HTERT RPE-1 (cell line): Measurements from ENCODE around the gene COL4A2.
"Not testable (repeated sequence)": the region's sequence is repeated elsewhere in the genome, so short reads cannot be mapped to it uniquely, and the experiment has no call there.

Experiments used
- in situ Hi-C: fragments of 300-500 bp; cut with MboI; formaldehyde crosslinking; loops from 4 replicates; pipeline ENCODE4 v1.14.3; 2020; ENCODE audit warnings: low sequenced_read_pairs

Gene COL4A2

DNA sequence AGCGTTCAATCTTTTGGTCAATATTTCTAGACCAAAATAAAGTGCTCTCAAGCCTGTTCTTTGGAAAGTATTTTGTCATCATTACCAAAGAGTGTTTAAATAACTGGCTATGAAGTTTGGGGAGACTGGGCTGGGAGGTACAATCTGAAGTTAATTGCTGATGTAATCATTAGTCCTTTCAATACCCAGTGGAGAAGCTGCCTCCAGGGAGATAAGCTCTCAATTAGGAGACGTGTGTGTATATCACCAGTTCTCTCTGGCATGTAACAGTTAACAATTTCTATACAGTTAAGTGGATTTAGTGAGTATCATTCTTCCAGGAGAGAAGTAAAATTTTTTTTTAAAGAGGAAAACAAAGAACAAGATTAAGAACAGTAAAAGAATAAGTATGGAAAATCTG lies 1.5 kb upstream of the COL4A2 start:
- in situ Hi-C loops = no loop called here

DNA sequence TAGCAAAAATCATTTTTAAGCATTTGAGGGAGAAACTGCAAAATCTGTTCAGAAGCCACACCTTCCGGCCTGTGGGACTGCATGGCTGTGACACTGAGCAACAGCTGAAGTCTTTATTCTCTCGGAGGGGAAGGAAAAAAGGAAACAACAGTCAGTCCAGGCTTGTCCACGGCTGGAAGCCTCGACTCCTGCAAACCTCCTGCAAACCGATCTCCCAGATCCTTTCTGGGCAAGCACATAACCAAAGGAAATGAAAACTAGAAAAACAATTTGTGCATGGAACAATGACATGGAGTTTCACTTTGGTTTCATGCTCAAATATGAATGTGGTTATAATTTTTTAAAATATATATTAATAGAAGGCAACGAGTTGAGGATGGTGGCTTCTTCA lies 1.1 kb upstream of the COL4A2 start:
- in situ Hi-C loops = no loop called here

DNA sequence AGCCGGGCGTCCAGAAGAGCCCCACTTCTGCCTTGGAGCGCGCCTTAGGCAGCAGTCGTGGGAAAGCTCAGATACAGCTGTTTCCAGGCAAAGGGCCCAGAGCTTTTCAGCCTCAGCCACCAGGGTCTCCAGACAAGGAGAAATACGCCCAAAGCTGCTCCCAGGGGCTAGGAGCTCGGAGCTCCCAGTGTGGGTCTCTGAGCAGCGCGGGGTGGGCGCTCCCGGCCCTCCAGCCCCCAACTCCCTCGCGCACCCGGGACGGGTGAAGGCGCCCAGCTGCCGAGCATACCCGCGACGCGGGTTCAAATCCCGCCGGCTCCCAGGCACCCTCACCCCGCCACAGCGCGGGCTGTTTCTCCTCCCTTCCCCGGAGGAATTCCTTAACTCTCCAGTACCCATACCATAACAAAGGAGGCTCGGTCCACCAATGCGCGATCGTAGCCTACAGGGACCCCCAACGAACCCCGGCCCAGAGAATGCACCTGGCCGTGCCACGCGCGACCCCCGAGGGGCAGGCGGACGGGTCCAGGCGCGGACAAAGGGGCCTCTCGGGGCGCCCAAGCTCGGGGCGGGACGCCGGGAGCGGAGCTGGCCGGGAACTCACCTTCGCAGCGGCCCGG lies 634 bp upstream of the COL4A2 start:
- in situ Hi-C loops = no loop called here

DNA sequence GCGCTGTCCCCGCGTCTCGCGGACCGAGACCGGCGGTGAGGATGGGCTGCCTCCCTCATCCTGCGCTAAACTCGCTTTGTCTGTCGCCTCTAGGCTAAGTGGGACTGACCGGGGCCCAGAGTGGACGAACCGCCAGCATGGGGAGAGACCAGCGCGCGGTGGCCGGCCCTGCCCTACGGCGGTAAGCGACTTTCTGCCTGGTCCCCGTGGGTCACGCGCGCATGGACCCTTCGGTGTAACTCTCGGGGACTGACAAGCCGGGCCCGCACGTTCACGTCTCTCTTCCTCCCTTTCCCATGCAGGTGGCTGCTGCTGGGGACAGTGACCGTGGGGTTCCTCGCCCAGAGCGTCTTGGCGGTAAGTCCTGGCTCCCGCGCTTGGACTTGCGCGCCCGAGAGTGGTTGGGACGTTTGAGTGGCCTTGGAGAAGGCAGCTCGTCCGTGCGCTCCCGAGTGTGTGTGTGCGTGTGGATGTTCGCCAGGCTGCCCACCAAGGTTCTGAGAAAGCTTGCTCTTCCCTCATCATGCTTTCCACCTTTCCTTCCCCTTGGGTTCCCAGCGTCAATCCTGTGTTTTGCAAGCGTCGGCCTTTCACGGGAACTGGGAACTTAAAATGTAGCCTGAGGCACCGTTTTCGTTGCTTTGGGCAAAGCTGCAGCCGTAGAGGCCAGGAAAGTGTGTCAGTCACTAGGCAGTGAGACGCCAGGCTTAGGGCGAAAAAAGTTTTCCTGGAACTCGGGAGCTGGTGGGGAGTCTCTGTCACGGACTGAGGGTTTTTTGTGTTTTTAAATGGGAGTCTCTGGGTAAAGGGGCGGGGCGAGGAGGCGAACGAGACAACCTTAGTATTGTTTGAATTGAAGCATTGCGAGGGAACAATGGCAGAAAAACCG lies 927 bp downstream of the COL4A2 start:
- in situ Hi-C loops = no loop called here

DNA sequence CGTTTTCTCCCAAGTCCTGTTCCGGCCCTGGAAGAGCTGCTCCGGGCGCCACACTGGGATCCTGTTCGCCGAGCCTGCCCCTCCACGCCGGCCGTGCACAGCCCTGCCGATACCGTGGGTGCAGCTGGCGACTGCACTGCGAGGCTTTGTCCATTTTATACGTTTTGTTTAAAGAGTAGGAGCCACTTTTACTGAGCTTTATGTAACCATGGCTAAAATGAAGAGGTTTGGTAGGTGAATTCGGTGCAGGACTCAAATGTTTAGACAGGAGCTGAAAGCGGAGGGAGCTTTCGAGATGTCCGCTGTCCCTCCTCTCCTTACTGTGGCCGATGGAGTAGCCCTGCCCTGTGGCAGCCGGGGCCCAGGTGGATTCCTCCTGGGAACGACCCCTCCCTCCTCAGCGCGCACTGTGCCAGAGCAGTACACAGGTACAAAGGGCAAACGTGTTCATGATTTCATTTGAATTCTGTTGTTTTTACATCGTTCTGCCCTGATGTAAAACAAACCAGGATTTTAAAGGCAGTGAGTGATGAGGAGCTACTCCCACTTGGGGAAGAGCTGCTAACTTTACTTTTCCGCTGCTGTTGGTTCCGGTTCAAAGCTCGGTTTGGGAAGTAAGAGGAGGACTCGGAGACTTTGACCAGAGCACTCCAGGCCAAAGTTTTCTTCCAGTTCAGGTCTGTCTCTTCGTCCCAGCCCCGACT lies 1.7 kb downstream of the COL4A2 start:
- in situ Hi-C loops = no loop called here

DNA sequence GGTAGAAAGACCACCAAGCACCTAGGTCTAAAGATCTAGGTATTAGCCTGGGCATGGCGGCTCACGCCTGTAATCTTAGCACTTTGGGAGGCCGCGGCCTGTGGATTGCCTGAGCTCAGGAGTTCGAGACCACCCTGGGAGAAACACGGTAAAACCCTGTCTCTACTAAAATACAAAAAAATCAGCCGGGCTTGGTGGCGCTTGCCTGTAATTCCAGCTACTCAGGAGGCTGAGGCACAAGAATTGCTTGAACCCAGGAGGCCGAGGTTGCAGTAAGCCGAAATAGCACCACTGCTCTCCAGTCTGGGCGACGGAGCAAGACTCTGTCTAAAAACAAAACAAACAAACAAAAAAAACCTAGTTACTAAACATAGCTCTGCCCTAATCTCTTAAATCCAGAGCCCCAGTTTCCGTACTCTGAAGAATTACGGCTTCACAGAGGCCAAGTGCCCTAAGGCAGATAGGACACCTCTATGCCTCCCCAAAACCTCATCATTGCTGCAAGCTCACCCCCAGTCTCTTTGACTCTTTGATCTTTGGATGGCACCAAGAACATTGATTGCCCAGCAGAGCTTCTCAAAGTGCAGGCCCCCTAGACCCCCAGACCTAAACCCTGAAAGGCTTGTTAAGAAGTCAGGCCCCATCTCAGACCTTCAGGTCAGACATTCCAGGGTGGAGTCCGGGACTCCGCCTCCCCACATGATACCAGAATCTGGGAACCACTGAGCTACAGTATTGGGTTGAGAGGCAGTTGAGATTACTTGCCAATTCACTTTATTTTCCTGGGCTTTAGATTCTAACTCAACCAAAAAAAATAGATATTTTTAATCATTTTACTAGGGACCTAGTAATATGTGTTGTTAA lies 2.8 kb downstream of the COL4A2 start:
- in situ Hi-C loops = no loop called here

DNA sequence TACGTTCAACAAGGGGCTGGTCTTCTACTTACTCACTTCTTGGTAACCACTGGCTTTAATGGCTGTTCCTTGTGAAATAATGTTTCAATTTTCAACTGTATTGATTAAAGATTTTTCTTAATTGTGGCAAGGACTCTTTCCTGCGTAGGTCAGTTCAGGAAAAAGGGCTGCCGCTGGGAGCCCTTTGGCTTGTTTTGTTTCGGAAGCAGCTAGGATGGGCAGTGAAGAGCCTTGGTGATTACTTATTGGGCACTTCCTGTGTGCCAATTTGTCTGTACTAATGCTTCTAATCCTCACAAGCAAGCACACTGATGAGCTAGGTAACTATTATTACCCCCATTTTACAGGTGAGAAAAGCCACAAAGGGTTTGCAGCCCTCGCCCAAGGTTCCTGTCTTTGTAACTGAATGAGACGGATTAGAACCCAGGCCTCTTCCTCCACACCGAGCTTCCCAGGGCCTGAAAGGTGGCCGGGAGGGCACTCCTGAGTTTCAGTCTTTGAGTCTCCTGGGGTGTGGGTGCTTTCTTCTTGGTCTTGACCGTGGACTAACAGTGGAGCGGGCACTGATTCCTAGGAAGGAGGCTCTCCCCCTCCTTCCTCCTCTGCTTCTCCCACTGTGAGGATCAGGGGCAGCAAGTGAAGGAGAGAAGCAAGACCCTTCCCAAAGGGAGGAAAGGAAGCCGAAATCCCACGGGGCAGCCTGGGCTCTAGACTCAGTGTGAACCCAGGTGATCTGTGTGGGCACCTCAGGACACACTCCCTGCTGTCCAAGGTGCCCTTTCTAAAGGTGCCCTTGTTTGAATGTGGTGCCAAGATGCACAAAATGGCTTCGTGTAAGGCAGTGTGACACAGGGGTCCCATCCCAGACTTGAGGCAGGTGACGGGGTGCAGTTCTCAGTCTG lies 3.7 kb downstream of the COL4A2 start:
- in situ Hi-C loops = no loop called here

DNA sequence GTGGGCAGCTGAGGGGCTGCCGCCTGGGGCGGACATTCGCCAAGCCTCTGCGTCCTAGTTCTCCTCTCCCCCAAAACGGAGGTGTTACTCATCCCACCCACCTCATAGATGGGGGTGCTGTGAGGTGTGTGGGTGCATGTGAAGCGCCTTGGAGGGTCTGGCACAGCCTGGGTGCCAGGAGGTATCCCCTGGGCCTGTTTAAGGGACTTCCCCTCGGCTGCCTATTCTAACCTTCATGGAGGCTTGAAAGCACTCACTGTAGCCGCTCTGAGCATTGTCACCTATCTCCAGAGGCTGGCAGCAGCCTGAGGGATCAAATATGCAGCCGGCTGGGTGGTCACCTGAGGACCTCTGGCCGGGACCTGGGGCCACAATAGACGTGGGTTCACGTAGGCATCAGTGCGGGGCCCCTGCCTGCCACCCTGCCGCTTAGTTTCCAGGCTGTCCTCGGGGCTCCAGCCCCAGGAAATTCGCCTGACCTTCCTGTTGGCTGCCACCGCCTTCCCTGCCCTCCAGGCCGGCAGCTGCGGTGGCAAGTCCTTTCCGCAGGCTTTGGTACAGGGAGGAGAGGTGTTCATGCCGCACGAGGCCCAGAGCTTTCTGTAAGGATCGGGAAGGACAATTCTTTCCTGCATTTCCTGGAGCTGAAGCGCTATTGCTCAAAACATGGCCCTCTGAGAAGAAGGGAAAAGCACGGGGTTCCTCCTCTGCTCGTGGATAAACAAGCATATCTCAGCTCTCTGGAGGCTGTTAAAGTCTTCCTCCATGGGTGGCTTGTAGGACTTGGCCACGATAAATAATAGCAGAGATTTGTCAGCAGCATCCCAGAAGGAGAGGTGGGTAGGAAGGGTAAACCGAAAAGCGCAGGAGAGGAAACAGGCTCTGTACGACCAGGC lies 4.6 kb downstream of the COL4A2 start:
- in situ Hi-C loops = no loop called here

DNA sequence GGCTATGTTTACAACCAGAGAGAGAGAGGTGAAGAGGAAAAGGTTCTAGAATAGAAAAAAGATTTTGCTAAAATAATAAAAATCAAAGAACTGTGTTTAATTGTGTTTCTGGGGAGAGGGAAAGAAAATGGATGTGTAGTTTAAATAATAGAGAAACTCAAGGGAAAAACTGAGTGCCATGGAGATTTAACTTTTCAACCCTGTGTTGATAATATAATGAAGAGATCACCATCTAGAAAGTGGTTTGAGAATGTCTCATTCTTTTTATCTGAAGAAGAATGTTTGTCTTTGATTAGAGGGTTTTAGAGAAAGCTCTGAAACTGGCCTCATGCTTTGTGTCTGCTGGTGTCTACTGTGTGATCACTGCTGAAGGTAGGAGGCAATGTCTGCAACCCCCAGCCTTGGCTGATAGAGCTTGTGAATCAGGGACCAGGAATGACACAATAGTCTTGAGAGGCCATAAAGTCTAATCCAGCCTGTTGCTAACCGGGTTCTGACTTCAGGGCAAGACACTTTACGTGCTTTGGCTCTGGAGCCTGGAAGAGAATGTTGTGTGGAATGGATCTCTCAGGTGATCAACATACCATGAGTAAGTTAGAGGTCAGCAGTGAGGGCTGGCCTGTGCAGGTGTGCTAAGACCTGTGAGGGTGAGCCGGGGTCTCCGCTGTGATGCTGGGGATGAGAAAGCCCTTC lies 5.4 kb downstream of the COL4A2 start:
- in situ Hi-C loops = no loop called here

DNA sequence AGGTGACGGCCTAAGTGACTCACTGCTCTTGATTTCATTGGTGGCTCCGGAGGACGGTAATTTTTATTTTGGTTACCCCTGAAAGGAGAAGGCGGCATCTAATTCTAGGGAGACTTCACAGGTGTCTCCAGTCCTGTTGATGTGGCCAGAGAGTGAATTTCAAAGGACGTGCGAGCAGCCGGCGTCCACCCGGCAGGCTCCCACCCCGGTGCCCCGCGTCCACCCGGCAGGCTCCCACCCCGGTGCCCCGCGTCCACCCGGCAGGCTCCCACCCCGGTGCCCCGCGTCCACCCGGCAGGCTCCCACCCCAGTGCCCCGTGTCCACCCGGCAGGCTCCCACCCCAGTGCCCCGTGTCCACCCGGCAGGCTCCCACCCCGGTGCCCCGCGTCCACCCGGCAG lies 6.2 kb downstream of the COL4A2 start:
- in situ Hi-C loops = not testable (repeated sequence)

DNA sequence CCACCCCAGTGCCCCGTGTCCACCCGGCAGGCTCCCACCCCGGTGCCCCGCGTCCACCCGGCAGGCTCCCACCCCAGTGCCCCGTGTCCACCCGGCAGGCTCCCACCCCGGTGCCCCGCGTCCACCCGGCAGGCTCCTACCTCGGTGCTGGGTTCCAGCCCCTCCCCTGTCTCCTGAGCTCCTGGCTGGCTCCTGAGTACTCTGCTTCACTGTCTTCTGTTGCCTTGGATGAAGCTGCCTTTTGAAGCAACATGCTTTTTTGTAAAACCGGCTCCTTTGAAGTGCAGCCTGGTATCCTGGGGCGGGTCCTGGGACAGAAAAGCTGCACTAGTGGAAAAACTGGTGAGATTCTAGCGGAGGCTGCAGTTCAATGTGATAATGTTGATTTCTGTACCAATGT lies 6.6 kb downstream of the COL4A2 start:
- in situ Hi-C loops = not testable (repeated sequence)

DNA sequence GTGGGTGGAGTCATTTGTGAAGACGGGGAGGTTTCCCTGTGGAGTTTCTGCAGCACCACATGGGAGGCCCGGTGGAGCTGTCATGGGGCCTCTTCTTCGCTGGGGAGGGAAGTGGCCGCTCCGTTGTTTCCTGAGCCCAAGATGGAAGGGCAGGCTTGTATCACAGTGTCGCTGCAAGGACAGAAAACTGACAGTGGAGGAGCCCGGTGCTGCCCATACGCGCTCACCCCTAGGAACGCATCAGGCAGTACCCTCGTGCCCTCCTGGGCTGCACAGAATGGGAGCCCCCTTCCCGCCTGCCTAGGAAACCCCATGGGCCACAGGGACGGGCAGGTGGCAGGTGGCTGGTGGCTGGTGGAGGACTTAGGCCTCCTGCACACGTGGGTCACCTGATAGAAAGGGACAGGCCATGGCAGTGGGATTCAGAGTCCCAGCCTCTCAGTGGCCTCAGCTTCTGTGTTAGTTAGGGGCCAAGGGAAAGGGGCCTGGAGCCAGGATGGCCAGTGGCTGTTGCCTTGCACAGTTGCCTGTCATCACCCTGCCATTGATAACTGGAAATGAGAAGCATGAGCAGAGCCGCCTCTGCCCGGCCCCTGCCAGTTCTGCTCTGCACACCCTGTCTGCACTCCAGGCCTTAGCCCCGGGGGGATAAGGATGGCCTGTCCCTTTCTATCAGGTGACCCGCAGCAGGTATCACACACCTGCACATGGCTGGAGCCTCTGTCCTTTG lies 7.6 kb downstream of the COL4A2 start:
- in situ Hi-C loops = no loop called here

DNA sequence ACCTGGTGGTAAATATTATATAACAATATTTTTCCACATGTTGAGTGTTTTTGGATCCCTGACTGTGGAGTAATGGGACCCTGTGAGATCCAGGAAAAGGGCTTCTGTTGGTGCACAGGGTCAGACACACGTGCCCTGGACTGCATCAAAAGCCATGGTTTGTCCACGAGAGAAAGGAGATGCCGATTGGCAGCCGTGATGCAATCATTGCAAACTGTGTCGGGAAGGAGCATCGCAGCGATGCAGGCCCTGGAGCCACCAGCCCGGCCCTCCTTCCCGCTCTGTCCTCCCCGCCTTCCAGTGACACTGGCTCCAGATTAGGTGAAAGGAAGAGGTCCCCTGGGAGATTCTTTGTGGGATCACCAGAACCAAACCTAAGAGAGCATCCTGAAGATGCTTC lies 9.1 kb downstream of the COL4A2 start:
- in situ Hi-C loops = no loop called here

DNA sequence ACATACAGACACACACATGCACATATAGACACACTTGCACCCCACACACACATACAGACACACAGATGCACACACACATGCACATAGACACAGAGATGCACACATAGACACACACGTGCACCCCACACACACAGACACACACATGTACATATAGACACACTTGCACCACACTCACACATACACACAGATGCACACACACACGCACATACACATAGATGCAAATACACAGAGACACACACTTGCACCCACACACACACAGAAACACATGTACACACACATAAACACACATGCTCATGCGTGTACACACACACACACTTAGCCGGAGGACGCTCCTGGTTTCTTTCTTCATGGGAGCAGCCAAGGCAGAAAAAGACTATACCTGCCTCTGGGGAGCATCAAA lies 10.0 kb downstream of the COL4A2 start:
- in situ Hi-C loops = no loop called here

DNA sequence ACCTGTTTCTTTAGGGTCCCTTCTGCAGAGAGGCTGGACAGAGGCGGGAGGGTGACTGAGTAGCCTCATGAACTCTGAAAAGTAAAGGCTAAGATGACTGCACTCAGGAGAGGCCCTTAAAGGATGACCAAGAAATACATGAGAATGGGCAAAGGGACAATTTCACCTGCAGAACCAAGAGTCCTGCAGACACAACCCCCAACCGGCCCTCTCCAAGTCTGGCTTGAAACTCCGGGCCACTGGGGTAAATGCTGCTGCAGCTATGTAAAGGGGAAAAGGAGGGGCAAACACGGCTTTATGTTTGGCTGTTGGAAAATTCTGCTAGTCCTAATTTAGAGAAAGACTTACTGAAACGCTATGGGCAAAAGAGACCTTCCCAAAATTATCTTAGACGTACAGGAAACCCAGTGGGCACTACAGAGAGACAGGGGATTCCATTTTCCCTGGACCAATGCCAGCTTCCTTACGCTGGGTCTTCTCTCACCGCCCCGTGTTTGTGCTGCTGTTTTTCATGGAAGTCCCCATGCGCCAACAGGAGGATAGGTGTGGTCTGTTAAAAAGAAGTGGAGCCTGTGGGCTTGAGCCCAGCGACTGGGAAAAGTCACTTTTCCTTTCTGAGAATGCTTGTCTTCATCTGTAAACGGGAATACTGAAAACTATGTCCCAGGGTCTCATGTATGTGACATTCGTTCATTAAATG lies 10.6 kb downstream of the COL4A2 start:
- in situ Hi-C loops = no loop called here

DNA sequence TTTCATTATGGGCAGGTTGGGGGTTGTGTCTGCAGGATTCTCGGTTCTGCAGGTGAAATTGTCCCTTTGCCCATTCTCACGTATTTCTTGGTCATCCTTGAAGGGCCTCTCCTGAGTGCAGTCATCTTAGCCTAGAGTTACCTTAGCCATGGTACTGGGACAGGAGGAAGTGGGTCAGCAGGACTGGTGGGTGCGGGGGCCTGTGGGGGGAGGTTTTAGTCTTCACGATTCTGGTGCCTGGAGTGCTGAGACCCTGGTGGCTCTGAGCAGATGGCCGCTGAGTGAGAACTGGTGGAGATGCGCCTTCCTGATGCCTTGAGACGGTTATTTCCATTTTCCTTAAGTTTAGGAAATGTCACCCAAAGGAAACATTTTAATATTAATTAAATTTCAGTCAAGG lies 11.8 kb downstream of the COL4A2 start:
- in situ Hi-C loops = no loop called here

DNA sequence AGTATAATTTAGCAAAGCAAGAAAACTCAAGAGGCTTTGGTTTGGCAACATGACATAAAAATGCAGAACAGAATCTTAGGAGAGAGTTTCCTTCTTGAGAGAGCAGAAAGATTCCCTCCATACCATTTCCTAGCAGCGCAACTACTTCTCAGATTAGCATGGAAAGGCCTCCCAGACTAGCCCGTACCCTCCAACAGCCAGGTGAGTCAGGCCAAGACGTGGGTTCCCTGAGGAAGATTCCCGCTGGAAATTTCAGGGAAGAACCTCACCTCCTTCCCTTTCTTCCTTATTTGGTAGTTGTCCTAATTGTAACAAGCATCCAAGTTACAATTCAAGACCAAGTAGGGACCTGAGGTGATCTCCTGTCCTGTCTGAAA lies 12.3 kb downstream of the COL4A2 start:
- in situ Hi-C loops = no loop called here
